Skeletal muscle tissue (tissue), 4 donors: ENCODE measurements around the gene FREM1. TPM values are rescaled to one million over a fixed set of nuclear protein-coding genes. Genes with fewer than 3 reads are reported as not detected.
A peak's percentile ranks its signal among the peaks of the same experiment; 100 is the strongest.
"Not testable (repeated sequence)": the region's sequence is repeated elsewhere in the genome, so short reads cannot be mapped to it uniquely, and the experiment has no call there.

ENCODE experiments used
- H3K27ac ChIP-seq: one replicate; pipeline ENCODE4 v1.7.0; 2013; ENCODE audit warnings: mild to moderate bottlenecking, low read depth, low read length, inconsistent platforms
- H3K27me3 ChIP-seq, 3 donors: one replicate each; pipeline ENCODE4 v1.7.0; 2013; ENCODE audit warnings: low read length in 3 of 3; ENCODE audit not compliant: control insufficient read depth in 3 of 3, insufficient read depth in 3 of 3
- H3K36me3 ChIP-seq, 3 donors: one replicate each; pipeline ENCODE4 v1.7.0; 2013; ENCODE audit warnings: low read length in 3 of 3; ENCODE audit not compliant: control insufficient read depth in 3 of 3, insufficient read depth in 3 of 3
- H3K4me1 ChIP-seq, 3 donors: one replicate each; pipeline ENCODE4 v1.7.0; 2013; ENCODE audit warnings: low read length in 3 of 3, mild to moderate bottlenecking in 3 of 3; ENCODE audit not compliant: control insufficient read depth in 3 of 3, insufficient read depth in 3 of 3
- H3K4me3 ChIP-seq, 3 donors: one replicate each; pipeline ENCODE4 v1.7.0; 2013; ENCODE audit warnings: low read length in 3 of 3
- H3K9ac ChIP-seq, 3 donors: one replicate each; pipeline ENCODE4 v1.7.0; 2013; ENCODE audit warnings: low read length in 3 of 3, mild to moderate bottlenecking in 3 of 3, moderate library complexity in 2 of 3, low read depth in 1 of 3
- H3K9me3 ChIP-seq, 3 donors: one replicate each; pipeline ENCODE4 v1.7.0; 2013; ENCODE audit warnings: low read length in 3 of 3; ENCODE audit not compliant: control insufficient read depth in 3 of 3
- total RNA-seq: library from RNA; depleted of rRNA; stranded (reverse); fragments of >200 nt; gene quantifications from one replicate; pipeline ENCODE4 v1.2.3, GENCODE V29; 2014
- donor health status: Osteomylitis.

FREM1 gene
- total RNA-seq, 1 donor from 2014 or later, result 17.2 TPM

- Histone ChIP-seq H3K9me3 (no peaks in the 10 kb centered on the region), H3K36me3 (no peaks in the 10 kb centered on the region), H3K27me3 (no peaks in the 10 kb centered on the region), H3K4me3 (no peak overlapping the region), H3K27ac (no peak overlapping the region), H3K4me1 (no peaks in the 10 kb centered on the region), H3K9ac (no peak overlapping the region)
Observed at GRCh38 chr9:14935106-14935751, 25.0 kb upstream of the FREM1 start.

DNA sequence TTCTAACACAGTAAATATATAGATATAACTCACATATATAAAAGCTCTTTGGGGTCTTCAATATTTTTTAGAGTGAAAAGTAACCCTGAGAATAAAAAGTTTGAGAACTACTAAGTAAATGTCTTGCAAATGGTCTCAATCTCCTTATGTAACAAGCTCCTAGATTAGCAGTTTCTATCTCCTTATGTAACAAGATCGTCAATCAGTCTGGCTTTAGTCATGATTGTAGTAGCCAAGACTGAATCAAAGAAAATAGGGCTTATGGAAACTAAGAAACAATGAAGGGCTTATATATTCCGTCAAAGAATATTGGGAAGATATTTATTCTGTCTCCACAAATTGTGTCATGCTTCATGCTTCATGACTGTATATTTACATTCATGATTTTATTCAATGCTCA is 22.4 kb upstream of the FREM1 start:
- Histone ChIP-seq H3K9ac (no peak overlapping the region), H3K4me1 (no peaks in the 10 kb centered on the region), H3K27ac (no peak overlapping the region), H3K27me3 (no peaks in the 10 kb centered on the region), H3K9me3 (no peaks in the 10 kb centered on the region), H3K4me3 (no peak overlapping the region), H3K36me3 (no peaks in the 10 kb centered on the region)

GRCh38 chr9:14932231-14932630 is 22.0 kb upstream of the FREM1 start:
- Histone ChIP-seq H3K4me3 (no peak overlapping the region), H3K27me3 (no peaks in the 10 kb centered on the region), H3K4me1 (no peaks in the 10 kb centered on the region), H3K9ac (no peak overlapping the region), H3K27ac (no peak overlapping the region), H3K9me3 (no peaks in the 10 kb centered on the region), H3K36me3 (no peaks in the 10 kb centered on the region)

DNA sequence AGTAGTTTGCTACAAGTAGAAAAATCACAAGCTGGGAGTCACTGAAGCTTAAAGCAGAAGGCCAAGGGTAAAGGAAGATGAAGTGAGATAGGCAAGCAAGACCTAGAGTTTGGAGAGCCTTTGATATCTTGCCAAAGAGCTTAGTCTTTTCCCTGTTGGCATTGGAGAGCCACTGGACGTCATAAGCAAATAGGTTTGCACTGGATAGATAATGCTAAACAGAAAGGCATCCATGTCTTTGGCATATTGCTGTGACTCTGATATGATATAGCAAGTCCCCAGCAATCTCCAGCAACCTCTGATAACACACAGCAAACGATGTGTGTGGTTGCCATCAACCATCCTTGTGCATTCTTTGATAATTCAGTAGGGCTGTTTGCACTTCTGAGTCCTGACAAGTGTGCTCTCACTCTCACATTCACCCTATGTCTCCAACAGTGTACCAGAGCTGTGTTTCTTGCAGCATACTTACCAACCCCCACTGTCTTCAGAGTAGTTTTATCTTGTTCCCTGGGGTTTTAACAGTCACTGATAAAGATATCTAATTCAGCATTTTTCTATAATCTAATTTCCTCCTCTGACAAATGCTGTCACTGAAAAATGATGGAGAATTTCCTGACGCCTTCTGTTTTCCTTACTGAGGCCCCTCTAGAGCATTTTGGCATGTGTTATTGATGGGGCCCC is 16.9 kb upstream of the FREM1 start:
- H3K27ac ChIP-seq, result no peak overlapping the region
- H3K4me1 ChIP-seq, result no peaks in the 10 kb centered on the region
- no peak overlapping the region for H3K9ac ChIP-seq
- H3K36me3 ChIP-seq, result no peaks in the 10 kb centered on the region
- H3K27me3 ChIP-seq, result no peaks in the 10 kb centered on the region
- H3K4me3 ChIP-seq, result no peak overlapping the region
- H3K9me3 ChIP-seq, result no peaks in the 10 kb centered on the region

DNA sequence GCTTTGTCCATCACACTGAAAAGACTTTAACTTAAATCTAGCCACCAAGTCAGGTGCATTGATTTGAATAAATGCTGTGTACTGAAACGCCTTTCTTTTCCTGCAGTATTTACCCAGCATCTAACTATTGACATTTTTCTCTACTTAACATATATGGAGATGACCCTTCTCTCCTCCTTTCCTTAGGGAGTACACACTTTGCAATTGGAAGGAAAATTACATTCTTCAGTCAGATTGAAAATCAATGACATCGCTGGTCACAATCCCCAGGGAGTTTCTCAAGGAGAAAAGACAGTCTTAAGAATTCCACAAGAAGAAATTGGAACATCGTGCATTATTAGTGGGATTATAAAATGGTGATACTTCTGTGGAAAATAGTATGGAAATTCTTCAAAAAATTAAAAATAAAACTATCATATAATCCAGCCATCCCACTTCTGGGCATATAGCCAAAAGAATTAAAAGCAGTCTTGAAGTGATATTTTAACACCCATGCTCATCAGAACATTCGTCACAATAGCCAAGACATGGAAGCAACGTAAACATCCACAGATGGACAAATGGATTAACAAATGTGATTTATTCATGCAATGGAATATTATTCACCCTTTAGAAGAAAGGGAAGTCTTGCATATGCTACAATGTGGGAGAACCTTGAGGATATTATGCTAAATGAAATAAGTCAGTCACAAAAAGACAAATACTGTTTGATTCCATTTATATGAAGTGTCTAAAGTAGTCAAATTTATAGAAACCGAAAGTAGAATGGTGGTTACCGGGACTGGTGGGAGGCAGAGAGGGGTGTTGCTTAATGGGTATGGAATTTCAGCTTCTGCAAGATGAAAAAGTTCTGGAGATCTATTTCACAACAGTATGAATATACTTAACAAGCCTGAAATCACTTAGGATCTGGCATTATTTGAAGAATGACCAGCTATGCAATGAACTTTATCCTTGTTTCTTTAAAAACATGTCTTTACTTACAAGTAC is 14.3 kb upstream of the FREM1 start:
- peak overlapping the region in 2 of 3 donors; percentile 17 to 57 for H3K4me3 ChIP-seq
- H3K27me3 ChIP-seq, result no peaks in the 10 kb centered on the region
- H3K27ac ChIP-seq, result no peak overlapping the region
- H3K4me1 ChIP-seq, result no peaks in the 10 kb centered on the region
- no peak overlapping the region for H3K9ac ChIP-seq
- no peaks in the 10 kb centered on the region for H3K9me3 ChIP-seq
- H3K36me3 ChIP-seq, result no peaks in the 10 kb centered on the region

- H3K36me3 ChIP-seq, result no peaks in the 10 kb centered on the region
- no peaks in the 10 kb centered on the region for H3K27me3 ChIP-seq
- H3K27ac ChIP-seq, result no peak overlapping the region
- H3K9ac ChIP-seq, result no peak overlapping the region
- no peak overlapping the region for H3K4me3 ChIP-seq
- H3K4me1 ChIP-seq, result no peaks in the 10 kb centered on the region
- H3K9me3 ChIP-seq, result no peaks in the 10 kb centered on the region
Observed at GRCh38 chr9:14923701-14924100, 13.5 kb upstream of the FREM1 start.

DNA sequence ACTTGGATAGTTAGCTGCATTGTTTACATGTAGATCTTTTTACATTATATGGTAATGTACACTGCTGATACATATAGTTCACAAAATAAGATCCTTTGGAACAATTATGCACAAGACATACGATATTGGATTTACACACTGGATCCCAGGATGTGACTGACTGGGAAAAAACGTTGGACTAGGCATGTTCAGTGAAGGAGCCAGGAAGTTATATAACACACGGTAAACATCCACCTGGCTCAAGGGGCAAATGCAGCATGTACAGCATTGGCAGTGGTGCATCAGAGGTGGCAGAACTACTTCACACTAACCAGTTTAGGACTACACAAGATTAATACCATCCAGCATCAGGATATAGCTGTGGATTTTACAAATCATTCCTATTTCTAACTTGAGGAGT is 10.6 kb upstream of the FREM1 start:
- H3K9me3 ChIP-seq, H3K27ac ChIP-seq, H3K27me3 ChIP-seq, H3K9ac ChIP-seq, H3K4me1 ChIP-seq, H3K36me3 ChIP-seq, H3K4me3 ChIP-seq: not testable (repeated sequence)

DNA sequence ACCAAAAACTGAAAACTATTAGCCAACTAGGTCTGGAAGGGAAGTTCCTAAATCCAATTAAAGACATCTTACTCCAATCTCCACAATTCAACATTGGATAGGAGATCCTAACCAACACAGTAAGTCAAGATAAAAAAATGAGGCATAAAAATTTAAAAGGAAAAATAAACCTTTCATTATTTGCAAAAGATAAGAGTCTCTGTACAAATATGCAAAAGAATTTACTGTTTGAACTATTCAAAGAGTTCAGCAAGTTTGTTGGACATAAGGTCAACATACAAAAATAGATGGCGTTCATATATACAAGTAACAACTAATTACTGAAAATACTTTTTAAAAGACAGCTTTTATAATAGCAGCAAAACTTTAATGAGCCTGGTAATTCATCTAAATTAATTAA is 3.1 kb upstream of the FREM1 start:
- H3K27me3 ChIP-seq, result peaks cover 0 to 4% (median 0%) of the 10 kb centered on the region in 3 donors
- peaks cover 0 to 6% (median 3%) of the 10 kb centered on the region in 3 donors for H3K4me1 ChIP-seq
- no peak overlapping the region for H3K4me3 ChIP-seq
- H3K27ac ChIP-seq, result no peak overlapping the region
- H3K36me3 ChIP-seq, result no peaks in the 10 kb centered on the region
- H3K9me3 ChIP-seq, result no peaks in the 10 kb centered on the region
- no peak overlapping the region for H3K9ac ChIP-seq

- H3K4me1 ChIP-seq, result peaks cover 0 to 6% (median 3%) of the 10 kb centered on the region in 3 donors
- H3K27me3 ChIP-seq, result peaks cover 0 to 4% (median 0%) of the 10 kb centered on the region in 3 donors
- no peak overlapping the region for H3K27ac ChIP-seq
- no peaks in the 10 kb centered on the region for H3K36me3 ChIP-seq
- no peaks in the 10 kb centered on the region for H3K9me3 ChIP-seq
- no peak overlapping the region for H3K9ac ChIP-seq
- H3K4me3 ChIP-seq, result no peak overlapping the region
Observed at GRCh38 chr9:14912859-14913258, 2.6 kb upstream of the FREM1 start.

DNA sequence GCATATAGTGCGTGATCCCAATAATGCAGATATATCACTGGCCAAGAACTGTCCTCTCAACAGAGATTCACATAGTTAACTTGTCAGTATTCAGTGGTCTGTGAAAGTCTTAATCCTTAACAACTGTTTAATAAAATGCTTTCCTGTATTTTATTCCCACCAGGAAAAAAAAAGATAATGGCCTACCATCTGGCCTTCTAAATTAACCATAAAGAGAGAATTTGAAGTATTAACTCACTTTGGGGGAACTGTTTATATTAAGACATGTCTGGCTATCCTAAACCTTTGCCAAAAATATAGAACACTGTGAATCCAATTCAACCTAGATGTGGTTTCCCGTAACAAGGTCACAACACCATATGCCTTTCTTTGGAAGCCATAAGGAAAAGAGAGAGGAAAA is 818 bp upstream of the FREM1 start:
- H3K27ac ChIP-seq, result no peak overlapping the region

More for the DNA sequence above, 818 bp upstream of the FREM1 start:
- H3K4me1 ChIP-seq, result peaks cover 0 to 6% (median 6%) of the 10 kb centered on the region in 3 donors
- H3K9me3 ChIP-seq, result no peaks in the 10 kb centered on the region
- peaks cover 0 to 4% (median 0%) of the 10 kb centered on the region in 3 donors for H3K27me3 ChIP-seq
- H3K4me3 ChIP-seq, result no peak overlapping the region
- no peak overlapping the region for H3K9ac ChIP-seq
- H3K36me3 ChIP-seq, result no peaks in the 10 kb centered on the region
